ENCODE results near the gene MS4A10. TPM values are rescaled to one million over a fixed set of nuclear protein-coding genes. Genes with fewer than 3 reads are reported as not detected.

The MS4A10 gene
- total RNA-seq, 1 donor from 2014 or later = not detected

DNA sequence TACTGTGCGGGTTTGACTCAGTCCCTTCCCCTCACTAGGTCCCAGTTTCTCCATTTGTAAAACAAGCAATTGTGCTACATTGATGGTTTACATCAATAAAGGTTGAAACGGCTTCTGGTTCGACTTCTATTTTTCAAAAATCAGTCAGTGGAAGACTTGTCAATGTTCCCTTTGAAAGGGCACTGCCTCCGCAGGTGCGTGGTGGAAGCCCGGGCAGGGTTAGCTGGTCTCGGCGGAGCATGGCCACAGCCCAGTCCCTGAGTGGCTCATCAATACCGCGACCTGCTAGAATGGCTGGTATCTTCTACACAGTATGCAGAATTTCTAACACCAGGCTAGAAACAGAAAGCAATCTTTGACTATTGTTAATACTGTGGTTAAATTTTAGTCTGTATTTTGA lies 16.1 kb downstream of the MS4A10 start:
- Mint-ChIP-seq H3K4me3 (ENCODE audit: unreplicated experiment) (no peak overlapping the region), H3K27ac (ENCODE audit: unreplicated experiment) (no peak overlapping the region), H3K9me3 (ENCODE audit: low read depth) (no peaks in the 10 kb centered on the region), H3K27me3 (ENCODE audit: low read depth) (peaks cover 33% of the 10 kb centered on the region), H3K36me3 (ENCODE audit: low read depth) (no peaks in the 10 kb centered on the region), H3K4me1 (ENCODE audit: low read depth) (no peaks in the 10 kb centered on the region)
- TF ChIP-seq, protein P1, sequence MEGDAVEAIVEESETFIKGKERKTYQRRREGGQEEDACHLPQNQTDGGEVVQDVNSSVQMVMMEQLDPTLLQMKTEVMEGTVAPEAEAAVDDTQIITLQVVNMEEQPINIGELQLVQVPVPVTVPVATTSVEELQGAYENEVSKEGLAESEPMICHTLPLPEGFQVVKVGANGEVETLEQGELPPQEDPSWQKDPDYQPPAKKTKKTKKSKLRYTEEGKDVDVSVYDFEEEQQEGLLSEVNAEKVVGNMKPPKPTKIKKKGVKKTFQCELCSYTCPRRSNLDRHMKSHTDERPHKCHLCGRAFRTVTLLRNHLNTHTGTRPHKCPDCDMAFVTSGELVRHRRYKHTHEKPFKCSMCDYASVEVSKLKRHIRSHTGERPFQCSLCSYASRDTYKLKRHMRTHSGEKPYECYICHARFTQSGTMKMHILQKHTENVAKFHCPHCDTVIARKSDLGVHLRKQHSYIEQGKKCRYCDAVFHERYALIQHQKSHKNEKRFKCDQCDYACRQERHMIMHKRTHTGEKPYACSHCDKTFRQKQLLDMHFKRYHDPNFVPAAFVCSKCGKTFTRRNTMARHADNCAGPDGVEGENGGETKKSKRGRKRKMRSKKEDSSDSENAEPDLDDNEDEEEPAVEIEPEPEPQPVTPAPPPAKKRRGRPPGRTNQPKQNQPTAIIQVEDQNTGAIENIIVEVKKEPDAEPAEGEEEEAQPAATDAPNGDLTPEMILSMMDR (IDR thresholded peaks at IDR 0.05) = no peak
- DNase-seq (ENCODE audit: low spot score) = peak; percentile 54

DNA sequence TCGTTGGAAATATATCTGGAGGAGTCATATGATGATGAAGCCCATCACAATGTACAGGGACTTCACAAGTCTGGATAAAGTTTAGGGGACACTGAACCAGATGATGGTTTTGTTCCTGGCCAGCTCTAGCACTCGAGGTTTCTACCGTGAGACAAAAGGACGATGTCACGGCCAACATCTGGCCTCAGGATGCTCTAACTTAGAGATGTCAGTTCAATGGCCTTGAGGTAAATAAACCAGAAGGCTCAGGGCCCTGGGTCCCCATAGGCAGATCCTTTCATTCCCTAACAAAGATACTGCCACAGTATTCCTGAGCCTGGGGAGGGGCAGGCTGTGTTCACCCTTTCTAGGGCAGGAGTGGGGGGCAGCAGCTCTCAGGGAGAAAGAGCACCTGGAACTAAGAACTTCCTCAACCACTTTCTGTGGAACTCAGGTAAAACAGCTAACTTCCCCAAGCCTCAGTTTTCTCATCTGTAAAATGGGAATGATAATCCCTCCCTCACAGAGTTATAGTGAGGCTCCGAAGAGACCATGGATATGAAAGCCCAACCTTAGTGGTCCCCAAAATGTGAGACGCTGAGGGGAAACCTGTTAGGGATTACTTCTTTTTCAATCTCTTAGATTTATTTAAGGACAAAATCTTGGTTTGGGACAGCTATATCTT lies 18.3 kb downstream of the MS4A10 start:
- DNase-seq (ENCODE audit: low spot score) = peak; percentile 8
- Mint-ChIP-seq H3K27me3 (ENCODE audit: low read depth) (peaks cover 35% of the 10 kb centered on the region), H3K36me3 (ENCODE audit: low read depth) (no peaks in the 10 kb centered on the region), H3K9me3 (ENCODE audit: low read depth) (no peaks in the 10 kb centered on the region), H3K27ac (ENCODE audit: unreplicated experiment) (no peak overlapping the region), H3K4me3 (ENCODE audit: unreplicated experiment) (no peak overlapping the region), H3K4me1 (ENCODE audit: low read depth) (no peaks in the 10 kb centered on the region)
- TF ChIP-seq, protein P1 (IDR thresholded peaks at IDR 0.05) = no peak

DNA sequence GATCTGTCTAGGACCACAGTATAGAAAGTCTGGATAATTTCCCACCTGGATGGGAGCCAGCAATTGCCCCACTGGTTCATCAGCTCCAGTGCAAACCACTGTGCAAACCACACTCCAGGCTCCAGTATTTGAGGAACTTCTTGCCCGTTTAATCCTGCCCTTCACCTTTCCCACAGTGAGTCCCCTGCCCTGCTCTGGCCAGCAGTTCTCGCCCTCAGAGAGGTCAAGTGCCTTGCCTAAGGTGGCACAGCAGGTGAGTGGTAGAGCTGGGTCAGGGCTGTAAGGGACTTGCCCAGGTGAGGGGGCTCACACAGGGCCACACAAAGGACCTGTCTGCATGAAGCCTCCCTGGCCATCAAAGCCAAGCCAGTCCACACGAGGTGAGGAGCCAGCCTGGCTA lies 24.1 kb downstream of the MS4A10 start:
- Mint-ChIP-seq H3K27me3 (ENCODE audit: low read depth) (peaks cover 32% of the 10 kb centered on the region), H3K9me3 (ENCODE audit: low read depth) (no peaks in the 10 kb centered on the region), H3K27ac (ENCODE audit: unreplicated experiment) (no peak overlapping the region), H3K36me3 (ENCODE audit: low read depth) (no peaks in the 10 kb centered on the region), H3K4me1 (ENCODE audit: low read depth) (no peaks in the 10 kb centered on the region), H3K4me3 (ENCODE audit: unreplicated experiment) (no peak overlapping the region)
- TF ChIP-seq, protein P1 (IDR thresholded peaks at IDR 0.05) = no peak
- peak; percentile 47 for DNase-seq (ENCODE audit: low spot score)

DNA sequence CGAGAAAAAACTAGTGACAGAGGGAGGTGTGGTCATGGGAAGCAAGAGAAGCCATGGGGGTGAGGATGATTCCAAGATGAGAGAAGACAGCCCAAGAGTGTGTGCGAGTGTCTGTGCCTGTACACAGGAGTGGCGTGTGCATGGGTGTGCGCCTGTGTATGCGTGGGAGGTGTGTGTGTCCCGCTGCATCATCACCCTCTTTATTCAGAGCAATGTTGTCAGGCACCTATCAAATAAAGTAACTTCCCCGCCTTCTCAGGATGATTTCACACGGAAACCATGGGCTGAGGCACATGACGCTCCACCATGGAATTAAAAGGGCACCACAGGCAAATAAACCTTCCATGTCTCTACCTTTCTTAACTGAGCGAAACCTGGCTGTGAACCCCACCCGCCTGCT lies 24.6 kb downstream of the MS4A10 start:
- Mint-ChIP-seq H3K4me3 (ENCODE audit: unreplicated experiment) (no peak overlapping the region), H3K27ac (ENCODE audit: unreplicated experiment) (no peak overlapping the region), H3K9me3 (ENCODE audit: low read depth) (no peaks in the 10 kb centered on the region), H3K4me1 (ENCODE audit: low read depth) (no peaks in the 10 kb centered on the region), H3K36me3 (ENCODE audit: low read depth) (no peaks in the 10 kb centered on the region), H3K27me3 (ENCODE audit: low read depth) (peaks cover 32% of the 10 kb centered on the region)
- DNase-seq (ENCODE audit: low spot score) = peak; percentile 34
- TF ChIP-seq, protein P1 (IDR thresholded peaks at IDR 0.05) = no peak

DNA sequence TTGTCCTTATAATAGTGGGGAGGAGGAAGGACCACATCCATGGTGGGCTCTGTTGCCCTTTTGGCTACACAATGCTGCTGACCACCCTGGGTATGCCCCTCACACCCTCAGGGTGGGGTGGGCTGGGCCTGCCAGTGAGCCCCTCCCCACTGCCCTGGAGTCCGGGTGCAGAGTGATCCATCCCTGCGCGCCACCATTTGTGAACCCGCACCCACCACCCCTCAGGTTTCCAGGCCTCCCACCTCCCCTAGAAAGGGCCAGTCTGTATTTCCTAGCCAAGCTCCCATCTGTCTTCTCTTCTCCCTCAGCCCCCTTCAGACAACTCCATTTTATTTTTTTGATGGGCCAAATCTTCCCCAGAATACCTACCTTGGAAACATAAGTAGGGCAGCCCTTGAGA lies 25.0 kb downstream of the MS4A10 start:
- H3K27ac Mint-ChIP-seq (ENCODE audit: unreplicated experiment) = no peak overlapping the region
- H3K9me3 Mint-ChIP-seq (ENCODE audit: low read depth) = no peaks in the 10 kb centered on the region
- peak; percentile 80 for DNase-seq (ENCODE audit: low spot score)
- no peaks in the 10 kb centered on the region for H3K36me3 Mint-ChIP-seq (ENCODE audit: low read depth)
- peaks cover 32% of the 10 kb centered on the region for H3K27me3 Mint-ChIP-seq (ENCODE audit: low read depth)
- H3K4me3 Mint-ChIP-seq (ENCODE audit: unreplicated experiment) = no peak overlapping the region
- H3K4me1 Mint-ChIP-seq (ENCODE audit: low read depth) = no peaks in the 10 kb centered on the region
- TF ChIP-seq, protein P1 (IDR thresholded peaks at IDR 0.05) = no peak

Measured in chondrocyte (in vitro differentiated cells).